GM12878 (cell line): Measurements from ENCODE around the gene AK4. TPM values are rescaled to one million over a fixed set of nuclear protein-coding genes. Genes with fewer than 3 reads are reported as not detected.
A peak's percentile ranks its signal among the peaks of the same experiment; 100 is the strongest.
"Not testable (repeated sequence)": the region's sequence is repeated elsewhere in the genome, so short reads cannot be mapped to it uniquely, and the experiment has no call there.

Experiments used
- ATAC-seq: fragments of 200-7000 bp; cut with Tn5 transposase; 3 replicates; pipeline ENCODE4 v1.9.1; 2020; ENCODE audit warnings: mild to moderate bottlenecking, moderate library complexity
- Bru-seq: library from RNA; stranded (reverse); fragments of 400-500 nt; gene quantifications from one replicate; lab custom pipeline; 2021; lab: Mats Ljungman, UMichigan
- BruChase-seq, 2 experiments: library from RNA; stranded (reverse); fragments of 400-500 nt; gene quantifications; one replicate each; lab custom pipeline; 2021; lab: Mats Ljungman, UMichigan
- BruUV-seq: library from RNA; stranded (reverse); fragments of 400-500 nt; replicated peaks from 2 replicates; lab custom pipeline; 2021; lab: Mats Ljungman, UMichigan
- CTCF ChIA-PET: fragments of 300-600 bp; sonication (Branson Sonifier 250); formaldehyde crosslinking; extraction: SDS; loops from one replicate; lab custom pipeline; 2021; ENCODE audit warnings: inconsistent platforms; lab: Yijun Ruan, JAX
- POLR2A ChIA-PET: fragments of 350-600 bp; formaldehyde crosslinking; extraction: SDS; loops from one replicate; lab custom pipeline; 2021; ENCODE audit warnings: inconsistent platforms; lab: Charles Lee
- RAD21 ChIA-PET: fragments of 300-600 bp; sonication (Branson Sonifier 250); formaldehyde crosslinking; loops from one replicate; lab custom pipeline; 2023; ENCODE audit warnings: antibody characterized with exemption; ENCODE audit not compliant: unreplicated experiment; lab: Charles Lee
- SMC1A ChIA-PET: fragments of 300-600 bp; sonication (Branson Sonifier 250); formaldehyde crosslinking; loops from one replicate; lab custom pipeline; 2023; ENCODE audit not compliant: unreplicated experiment, uncharacterized antibody; lab: Charles Lee
- DNase-seq: peaks from one replicate; pipeline ENCODE4 v3.0.0-alpha.2; 2011; ENCODE audit warnings: low read depth, low spot score
- FAIRE-seq: peaks from 3 replicates; lab custom pipeline; 2011; peaks lifted over from hg19 to GRCh38; lab: Jason Lieb, UNC
- H2AFZ ChIP-seq: 2 replicates; pipeline ENCODE4 v1.6.0; 2011; ENCODE audit warnings: low read depth, low read length, control low read depth; ENCODE audit not compliant: control insufficient read depth
- H3K27ac ChIP-seq: 2 replicates; pipeline ENCODE4 v1.5.1; 2011; ENCODE audit warnings: control low read depth; ENCODE audit not compliant: control insufficient read depth, insufficient read depth
- H3K27me3 ChIP-seq, 2 experiments: replicated peaks in 1 of 2; 2 replicates each; pipeline versions ENCODE4 v1.6.0 to v1.6.1; 2011; ENCODE audit warnings: low read length in 1 of 2; ENCODE audit not compliant: control insufficient read depth in 2 of 2, insufficient read depth in 2 of 2
- H3K36me3 ChIP-seq, 2 experiments: 2 replicates each; pipeline ENCODE4 v1.5.1; 2011; ENCODE audit warnings: low read length in 1 of 2; ENCODE audit not compliant: control insufficient read depth in 2 of 2, insufficient read depth in 2 of 2
- H3K4me1 ChIP-seq: 2 replicates; pipeline ENCODE4 v1.6.1; 2011; ENCODE audit warnings: mild to moderate bottlenecking, low read length, moderate library complexity, mixed read lengths; ENCODE audit not compliant: control insufficient read depth, insufficient read depth
- H3K4me2 ChIP-seq: 2 replicates; pipeline ENCODE4 v1.6.0; 2011; ENCODE audit warnings: control low read depth; ENCODE audit not compliant: control insufficient read depth, insufficient read depth
- H3K4me3 ChIP-seq: fragments of 200-600 bp; sonication (generic); 2 replicates; pipeline ENCODE4 v1.5.1; 2016
- H3K79me2 ChIP-seq: 2 replicates; pipeline ENCODE4 v1.6.0; 2011; ENCODE audit warnings: low read length; ENCODE audit not compliant: control insufficient read depth, insufficient read depth
- H3K9ac ChIP-seq: 2 replicates; pipeline ENCODE4 v1.8.0; 2011; ENCODE audit warnings: low read length, control low read depth, mixed read lengths; ENCODE audit not compliant: control insufficient read depth, insufficient read depth
- H3K9me3 ChIP-seq: replicated peaks from 3 replicates; pipeline ENCODE4 v1.5.1; 2011; ENCODE audit warnings: mild to moderate bottlenecking, low read length; ENCODE audit not compliant: control insufficient read depth, insufficient read depth
- H4K20me1 ChIP-seq: 2 replicates; pipeline ENCODE4 v1.6.0; 2011; ENCODE audit not compliant: control insufficient read depth, insufficient read depth
- CBX5 ChIP-seq: sonication (generic); IDR thresholded peaks from 2 replicates; pipeline ENCODE4 v1.6.1; 2016; ENCODE audit warnings: low read depth, moderate library complexity, mild to moderate bottlenecking, inconsistent platforms
- FOXM1 ChIP-seq: IDR thresholded peaks from 2 replicates; pipeline ENCODE4 v1.6.1; 2012; ENCODE audit warnings: low read depth, mild to moderate bottlenecking, inconsistent platforms, low read length, moderate library complexity
- MTA3 ChIP-seq: IDR thresholded peaks from 2 replicates; pipeline ENCODE4 v1.6.1; 2012; ENCODE audit warnings: low read length, inconsistent platforms, borderline replicate concordance
- MXI1 ChIP-seq: fragments of 150-350 bp; IDR thresholded peaks from 2 replicates; pipeline ENCODE4 v1.6.1; 2011; ENCODE audit warnings: low read depth, mild to moderate bottlenecking, inconsistent platforms, low read length, improper control_type of control experiment
- RAD21 ChIP-seq: IDR thresholded peaks from 2 replicates; pipeline ENCODE4 v1.6.1; 2011; ENCODE audit warnings: mild to moderate bottlenecking, low read depth, low read length, moderate library complexity; ENCODE audit not compliant: insufficient read depth
- RB1 ChIP-seq: fragments of 450-650 bp; formaldehyde crosslinking; IDR thresholded peaks from 2 replicates; pipeline ENCODE4 v1.6.1; 2017; ENCODE audit warnings: mild to moderate bottlenecking, borderline replicate concordance
- SREBF1 ChIP-seq: IDR thresholded peaks from 2 replicates; pipeline ENCODE4 v1.6.1; 2012; ENCODE audit warnings: mild to moderate bottlenecking, low read length
- ZSCAN29 ChIP-seq: fragments of 450-650 bp; IDR thresholded peaks from 2 replicates; pipeline ENCODE4 v1.6.1; 2017; ENCODE audit warnings: mild to moderate bottlenecking, moderate library complexity
- WGBS: methylation state at CpG from one replicate; pipeline ENCODE4 v1.1.6; 2016; ENCODE audit warnings: low lambda C conversion rate; ENCODE audit not compliant: insufficient replicate concordance, insufficient coverage; ENCODE audit errors: missing lambda C conversion rate; 5-methylcytosine and 5-hydroxymethylcytosine counted together
- in situ Hi-C: fragments of 300-500 bp; cut with MboI; formaldehyde crosslinking; loops from 9 replicates; pipeline ENCODE4 v1.14.3; 2018; ENCODE audit warnings: mixed read lengths
- intact Hi-C: fragments of 100-400 bp; cut with micrococcal nuclease; formaldehyde crosslinking; loops from one replicate; pipeline ENCODE4 v1.14.2; 2022; ENCODE audit not compliant: unreplicated experiment
- long read RNA-seq, 2 experiments: library from polyadenylated mRNA; unstranded; transcript quantifications; one replicate each; pipeline ENCODE4 v2.0.0, GENCODE V29; 2019 to 2020
- polyA minus RNA-seq, 3 experiments: library from RNA; depleted of rRNA, polyadenylated mRNA; stranded (reverse); fragments of >200 nt; gene quantifications; 2 replicates each; pipeline ENCODE4 v1.2.3, GENCODE V29; 2011
- polyA plus RNA-seq, 11 experiments: library from polyadenylated mRNA; depleted of rRNA in 4 of 11; unstranded in 6 of 11; stranded (reverse) in 5 of 11; fragments of >200 nt; fragmentation: Nextera tagmentation in 4 of 11; fragmentation: Illumina TruSeq in 1 of 11; extraction: Ambion mirVana in 4 of 11; extraction: Trizol in 1 of 11; gene quantifications; 1 replicate in 1 of 11; 2 replicates in 10 of 11; pipeline versions ENCODE4 v1.2.1 to v1.2.3, GENCODE V29; 2011 to 2016; ENCODE audit warnings: inconsistent platforms in 2 of 11, missing spikeins in 2 of 11, low read depth in 1 of 11
- total RNA-seq, 4 experiments: library from RNA; depleted of rRNA in 3 of 4; stranded (reverse); fragments of >200 nt in 3 of 4; fragmentation: Illumina TruSeq in 1 of 4; extraction: Trizol in 1 of 4; gene quantifications; 2 replicates each; pipeline versions ENCODE4 v1.2.1 to v1.2.3, GENCODE V29; 2013 to 2021
- TF ChIP-seq, protein P1 (sequence below): fragments of 450-650 bp; formaldehyde crosslinking; IDR thresholded peaks from 2 replicates; pipeline ENCODE4 v1.5.0; 2022; ENCODE audit warnings: mild to moderate bottlenecking, missing genetic modification characterization

Gene AK4
- 60.1 and 61.7 TPM in 2 replicates for total RNA-seq (2013; cell fraction: nucleolus; rRNA removed)
- 42.0 and 49.9 TPM in 2 replicates for total RNA-seq (2014; rRNA removed)
- total RNA-seq (2014; rRNA removed; fragmentation: Illumina TruSeq; extraction: Trizol) = 28.6 and 31.0 TPM in 2 replicates
- total RNA-seq (2021) = 61.2 and 63.7 TPM in 2 replicates
- polyA plus RNA-seq (2011; ENCODE audit: low read depth) = 86.9 TPM
- polyA plus RNA-seq (2011; rRNA removed) = 161 and 172 TPM in 2 replicates
- polyA plus RNA-seq (2011; cell fraction: cytosol; rRNA removed) = 88.7 and 144 TPM in 2 replicates
- 35.3 and 61.7 TPM in 2 replicates for polyA plus RNA-seq (2011; cell fraction: nucleus; rRNA removed)
- 67.8 and 107 TPM in 2 replicates for polyA plus RNA-seq (2012)
- polyA plus RNA-seq (2014; fragmentation: Illumina TruSeq; extraction: Trizol) = 51.5 and 64.0 TPM in 2 replicates
- 10 to 100 TPM; 23.9 to 26.9 TPM for polyA plus RNA-seq (2014; fragmentation: Nextera tagmentation; extraction: Ambion mirVana)
- 38.3 and 46.5 TPM in 2 replicates for polyA plus RNA-seq (2014; rRNA removed)
- 10 to 100 TPM; 68.6 to 76.5 TPM for polyA plus RNA-seq (2016; fragmentation: Nextera tagmentation; extraction: Ambion mirVana)
- 114 and 122 TPM in 2 replicates for polyA minus RNA-seq (2011; rRNA and poly(A)+ RNA removed)
- polyA minus RNA-seq (2011; cell fraction: cytosol; rRNA and poly(A)+ RNA removed) = 23.0 and 33.8 TPM in 2 replicates
- polyA minus RNA-seq (2011; cell fraction: nucleus; rRNA and poly(A)+ RNA removed) = 23.1 and 24.6 TPM in 2 replicates
- Bru-seq, nascent RNA = percentile 64 among the genes with signal in this experiment
- percentile 58 among the genes with signal in this experiment for BruChase-seq, experiment 1, labeled RNA remaining after a 6-hour chase
- percentile 56 among the genes with signal in this experiment for BruChase-seq, experiment 2, labeled RNA remaining after a 2-hour chase
- long read RNA-seq, experiment 1, full-length matches to known transcripts = 2 of 3 reads
- long read RNA-seq, experiment 1, partial matches to known transcripts = 0 of 3 reads
- long read RNA-seq, experiment 1, other reads (novel, unspliced or antisense) = 1 of 3 reads
- long read RNA-seq, experiment 2, full-length matches to known transcripts = 14 of 24 reads
- long read RNA-seq, experiment 2, partial matches to known transcripts = 2 of 24 reads
- long read RNA-seq, experiment 2, other reads (novel, unspliced or antisense) = 8 of 24 reads

DNA sequence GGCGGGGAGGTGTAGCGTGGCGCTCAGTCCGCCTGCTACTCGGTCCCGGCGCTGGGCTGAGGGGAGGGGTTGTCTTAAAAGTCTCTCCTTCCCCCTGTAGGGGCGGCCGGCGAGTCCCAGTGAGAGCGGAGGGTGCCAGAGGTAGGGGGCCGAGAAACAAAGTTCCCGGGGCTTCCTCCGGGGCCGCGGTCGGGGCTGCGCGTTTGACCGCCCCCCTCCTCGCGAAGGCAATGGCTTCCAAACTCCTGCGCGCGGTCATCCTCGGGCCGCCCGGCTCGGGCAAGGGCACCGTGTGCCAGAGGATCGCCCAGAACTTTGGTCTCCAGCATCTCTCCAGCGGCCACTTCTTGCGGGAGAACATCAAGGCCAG is at the start of gene AK4:
Gene AK4, plus strand, starts transcription at position 26 of the 370 bp plus-strand sequence. Its CDS starts 205 bp downstream, at position 231.
- H3K27me3 ChIP-seq, BruUV-seq, H3K36me3 ChIP-seq, intact Hi-C loops, DNase-seq, H3K9me3 ChIP-seq, H3K4me1 ChIP-seq, in situ Hi-C loops, H4K20me1 ChIP-seq, FAIRE-seq: not testable (repeated sequence)
- H3K79me2 ChIP-seq = peaks cover 51% of the 10 kb centered on the region
- RAD21 ChIA-PET = interaction anchor here (0.8 to 1.2 kb wide), 4 partner anchors 10 to 272 kb away, joined by 3 to 6 read pairs (median 3); partner anchors contain the start of genes LEPR and LEPROT
- 0% methylated on average over 1 of the region's 33 CpGs for WGBS
- H2AFZ ChIP-seq = peak within 1 kb of the TSS; percentile 88
- H3K9ac ChIP-seq = peak within 1 kb of the TSS; percentile 63
- SMC1A ChIA-PET = interaction anchor here (0.9 to 2.5 kb wide), 3 partner anchors 19 to 61 kb away, joined by 3 to 10 read pairs (median 3); no protein-coding TSS in a partner anchor
- peak; percentile 64 for ATAC-seq
- CTCF ChIA-PET = interaction anchor here (1.4 kb wide), 1 partner anchor 17 kb away, joined by 3 read pairs; no protein-coding TSS in a partner anchor
- peak within 1 kb of the TSS; percentile 91 for H3K4me2 ChIP-seq
- peak within 1 kb of the TSS; percentile 55 for H3K27ac ChIP-seq
- peak within 1 kb of the TSS; percentile 87 for H3K4me3 ChIP-seq
- POLR2A ChIA-PET = interaction anchor here (0.9 to 1.2 kb wide), 4 partner anchors 59 to 68 kb away, joined by 3 read pairs; no protein-coding TSS in a partner anchor

DNA sequence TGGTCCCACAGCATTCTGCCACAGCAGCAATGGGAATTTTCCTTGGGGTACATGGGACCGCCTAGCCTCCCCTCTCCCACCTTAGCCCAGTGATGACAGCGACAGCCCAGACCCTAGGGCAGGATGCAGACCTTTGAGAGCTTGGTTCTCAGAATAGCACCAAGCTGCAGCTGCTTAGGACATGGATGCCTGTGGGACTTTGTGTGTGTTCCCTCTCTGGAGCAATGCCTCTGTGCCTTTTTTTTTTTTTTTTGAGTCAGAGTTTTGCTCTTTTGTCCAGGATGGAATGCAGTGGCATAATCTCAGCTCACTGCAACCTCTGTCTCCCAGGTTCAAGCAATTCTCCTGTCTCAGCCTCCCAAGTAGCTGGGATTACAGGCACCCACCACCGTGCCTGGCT is 44.2 kb upstream of the AK4 start:
- 48% methylated on average over 3 of the region's 3 CpGs for WGBS
- no peaks in the 10 kb centered on the region; the same call in 2 of the 3 replicates for H3K9me3 ChIP-seq
- BruUV-seq = no TSS peak
- ATAC-seq = no peak
- H3K79me2 ChIP-seq = no peaks in the 10 kb centered on the region
- no peak for FAIRE-seq
- peaks cover 0 to 3% of the 10 kb centered on the region in 2 experiments; a peak in 1 of 4 replicates for H3K27me3 ChIP-seq
- CTCF ChIA-PET = interaction anchor here (0.7 kb wide), 1 partner anchor 107 kb away, joined by 4 read pairs; no protein-coding TSS in a partner anchor
- no peak for TF ChIP-seq CBX5
- TF ChIP-seq ZSCAN29 = no peak
- TF ChIP-seq MTA3 = no peak
- TF ChIP-seq FOXM1 = no peak
- TF ChIP-seq SREBF1 = no peak
- no peak for TF ChIP-seq RAD21
- no peak for TF ChIP-seq RB1
- no peak for TF ChIP-seq MXI1
- TF ChIP-seq, protein P1, sequence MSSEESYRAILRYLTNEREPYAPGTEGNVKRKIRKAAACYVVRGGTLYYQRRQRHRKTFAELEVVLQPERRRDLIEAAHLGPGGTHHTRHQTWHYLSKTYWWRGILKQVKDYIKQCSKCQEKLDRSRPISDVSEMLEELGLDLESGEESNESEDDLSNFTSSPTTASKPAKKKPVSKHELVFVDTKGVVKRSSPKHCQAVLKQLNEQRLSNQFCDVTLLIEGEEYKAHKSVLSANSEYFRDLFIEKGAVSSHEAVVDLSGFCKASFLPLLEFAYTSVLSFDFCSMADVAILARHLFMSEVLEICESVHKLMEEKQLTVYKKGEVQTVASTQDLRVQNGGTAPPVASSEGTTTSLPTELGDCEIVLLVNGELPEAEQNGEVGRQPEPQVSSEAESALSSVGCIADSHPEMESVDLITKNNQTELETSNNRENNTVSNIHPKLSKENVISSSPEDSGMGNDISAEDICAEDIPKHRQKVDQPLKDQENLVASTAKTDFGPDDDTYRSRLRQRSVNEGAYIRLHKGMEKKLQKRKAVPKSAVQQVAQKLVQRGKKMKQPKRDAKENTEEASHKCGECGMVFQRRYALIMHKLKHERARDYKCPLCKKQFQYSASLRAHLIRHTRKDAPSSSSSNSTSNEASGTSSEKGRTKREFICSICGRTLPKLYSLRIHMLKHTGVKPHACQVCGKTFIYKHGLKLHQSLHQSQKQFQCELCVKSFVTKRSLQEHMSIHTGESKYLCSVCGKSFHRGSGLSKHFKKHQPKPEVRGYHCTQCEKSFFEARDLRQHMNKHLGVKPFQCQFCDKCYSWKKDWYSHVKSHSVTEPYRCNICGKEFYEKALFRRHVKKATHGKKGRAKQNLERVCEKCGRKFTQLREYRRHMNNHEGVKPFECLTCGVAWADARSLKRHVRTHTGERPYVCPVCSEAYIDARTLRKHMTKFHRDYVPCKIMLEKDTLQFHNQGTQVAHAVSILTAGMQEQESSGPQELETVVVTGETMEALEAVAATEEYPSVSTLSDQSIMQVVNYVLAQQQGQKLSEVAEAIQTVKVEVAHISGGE = no peak
- no peak overlapping the region for H3K9ac ChIP-seq
- no peak overlapping the region for H3K4me3 ChIP-seq
- SMC1A ChIA-PET = interaction anchor here (0.6 to 1.0 kb wide), 4 partner anchors 18 to 584 kb away, joined by 3 to 4 read pairs (median 3); no protein-coding TSS in a partner anchor
- POLR2A ChIA-PET = no interaction called here
- no peaks in the 10 kb centered on the region for H4K20me1 ChIP-seq
- in situ Hi-C loops = no loop called here
- no peaks in the 10 kb centered on the region for H3K36me3 ChIP-seq
- no peak for DNase-seq
- intact Hi-C loops = no loop called here
- no peak overlapping the region for H2AFZ ChIP-seq
- H3K4me2 ChIP-seq = no peak overlapping the region
- H3K27ac ChIP-seq = no peak overlapping the region
- H3K4me1 ChIP-seq = no peaks in the 10 kb centered on the region
- RAD21 ChIA-PET = no interaction called here
